ENCODE data around the gene MAD1L1. TPM values are rescaled to one million over a fixed set of nuclear protein-coding genes. Genes with fewer than 3 reads are reported as not detected.

Gene MAD1L1
- total RNA-seq, 1 experiment from 2014 or later = 50.8 TPM

DNA sequence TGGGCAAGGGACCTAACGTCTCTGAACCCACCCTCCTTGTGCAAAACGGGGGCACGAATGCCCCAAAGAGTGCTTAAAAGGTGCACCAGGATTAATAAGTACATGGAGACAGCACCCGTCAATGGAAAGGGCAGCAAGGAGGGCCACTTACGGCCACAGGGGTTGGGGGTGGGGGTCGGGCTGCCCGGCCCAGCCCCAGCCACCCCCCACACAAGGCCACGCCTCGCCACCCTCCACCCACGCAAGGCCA lies 213.4 kb downstream of the MAD1L1 start:
- intact Hi-C loops (cut with micrococcal nuclease; ENCODE audit: unreplicated experiment) = no loop called here
- no peak for TF ChIP-seq EZH2 (IDR thresholded peaks at IDR 0.05; ENCODE audit: low read depth)
- TF ChIP-seq, protein P1, sequence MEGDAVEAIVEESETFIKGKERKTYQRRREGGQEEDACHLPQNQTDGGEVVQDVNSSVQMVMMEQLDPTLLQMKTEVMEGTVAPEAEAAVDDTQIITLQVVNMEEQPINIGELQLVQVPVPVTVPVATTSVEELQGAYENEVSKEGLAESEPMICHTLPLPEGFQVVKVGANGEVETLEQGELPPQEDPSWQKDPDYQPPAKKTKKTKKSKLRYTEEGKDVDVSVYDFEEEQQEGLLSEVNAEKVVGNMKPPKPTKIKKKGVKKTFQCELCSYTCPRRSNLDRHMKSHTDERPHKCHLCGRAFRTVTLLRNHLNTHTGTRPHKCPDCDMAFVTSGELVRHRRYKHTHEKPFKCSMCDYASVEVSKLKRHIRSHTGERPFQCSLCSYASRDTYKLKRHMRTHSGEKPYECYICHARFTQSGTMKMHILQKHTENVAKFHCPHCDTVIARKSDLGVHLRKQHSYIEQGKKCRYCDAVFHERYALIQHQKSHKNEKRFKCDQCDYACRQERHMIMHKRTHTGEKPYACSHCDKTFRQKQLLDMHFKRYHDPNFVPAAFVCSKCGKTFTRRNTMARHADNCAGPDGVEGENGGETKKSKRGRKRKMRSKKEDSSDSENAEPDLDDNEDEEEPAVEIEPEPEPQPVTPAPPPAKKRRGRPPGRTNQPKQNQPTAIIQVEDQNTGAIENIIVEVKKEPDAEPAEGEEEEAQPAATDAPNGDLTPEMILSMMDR (conservative IDR thresholded peaks at IDR 0.05) = no peak
- no peak overlapping the region for H2AFZ ChIP-seq

DNA sequence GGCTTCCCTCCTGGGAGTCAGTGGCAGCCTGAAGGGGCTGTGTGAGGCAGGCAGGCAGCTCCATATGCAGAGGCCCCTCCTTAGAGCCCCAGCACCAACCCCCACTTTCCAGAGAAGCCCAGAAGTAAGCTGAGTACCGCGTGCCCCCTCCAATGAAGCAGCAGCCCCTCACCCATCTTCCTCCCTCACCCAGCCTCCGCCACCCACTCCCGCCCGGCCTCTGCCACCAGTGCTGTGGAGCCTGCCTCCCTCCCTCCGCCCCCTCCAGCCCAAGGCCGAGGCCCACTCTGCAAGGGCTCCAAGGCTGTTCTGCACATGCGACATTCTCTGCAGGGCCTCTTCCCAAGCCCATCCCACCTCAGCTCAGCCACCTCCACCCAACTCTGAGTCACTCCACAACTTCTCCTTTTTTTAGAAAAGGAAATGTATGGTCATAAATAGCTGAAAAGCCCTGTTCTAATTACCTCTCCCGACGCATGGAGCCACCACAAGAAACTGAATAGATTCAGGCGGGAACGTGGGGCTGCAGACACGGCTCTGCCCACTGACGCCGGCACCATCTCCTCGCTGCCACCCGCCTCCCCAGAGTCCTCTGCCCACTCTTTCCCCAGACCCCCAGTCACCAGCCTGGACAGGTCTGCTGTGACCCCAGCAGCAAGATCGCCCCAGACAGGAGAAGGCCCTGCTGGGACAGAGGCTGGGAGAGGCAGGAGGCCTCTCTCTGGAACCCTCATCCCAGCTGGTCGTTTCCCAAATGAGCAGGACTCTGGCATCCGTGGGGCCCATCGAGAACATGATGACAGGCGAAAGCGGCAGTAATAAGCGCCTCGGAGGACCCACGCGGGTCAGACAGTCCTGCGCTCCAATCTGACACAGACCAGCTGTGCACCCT lies 213.9 kb downstream of the MAD1L1 start:
- CTCF ChIA-PET = interaction anchor here (0.7 kb wide), 1 partner anchor 510 kb away, joined by 11 read pairs; no protein-coding TSS in a partner anchor
- no peaks in the 10 kb centered on the region; the same call in 1 of the 2 replicates for H3F3A ChIP-seq (ENCODE audit: insufficient read depth, low read depth)
- TF ChIP-seq, protein P1 (conservative IDR thresholded peaks at IDR 0.05) = no peak
- TF ChIP-seq EZH2 (IDR thresholded peaks at IDR 0.05; ENCODE audit: low read depth) = no peak
- H2AFZ ChIP-seq = no peak overlapping the region
- H3K79me2 ChIP-seq (ENCODE audit: low read depth) = no peaks in the 10 kb centered on the region
- 0 out of 2 replicates have a peak, but pooled peaks cover 3% of the 10 kb centered on the region for H3K4me1 ChIP-seq (replicated peaks; ENCODE audit: insufficient read depth)
- H3K27me3 ChIP-seq (ENCODE audit: insufficient read depth, low read depth) = no peaks in the 10 kb centered on the region
- H3K4me2 ChIP-seq = no peak overlapping the region
- no peak overlapping the region for H3K27ac ChIP-seq
- BruUV-seq (replicated peaks) = no TSS peak
- intact Hi-C loops (cut with micrococcal nuclease; ENCODE audit: unreplicated experiment) = no loop called here
- no peaks in the 10 kb centered on the region for H3K9me2 ChIP-seq (ENCODE audit: insufficient read depth)
- peaks cover 6% of the 10 kb centered on the region for H4K20me1 ChIP-seq (ENCODE audit: insufficient read depth)
- DNase-seq = peak in 1 of 2 experiments; percentile 45
- H3K9me3 ChIP-seq (ENCODE audit: insufficient read depth, low read depth) = no peaks in the 10 kb centered on the region
- no peaks in the 10 kb centered on the region for H3K36me3 ChIP-seq (ENCODE audit: low read depth)
- POLR2A ChIA-PET (ENCODE audit: unreplicated experiment) = interaction anchor here (0.6 kb wide), 2 partner anchors 65 to 335 kb away, joined by 4 read pairs; no protein-coding TSS in a partner anchor
- H3K4me3 ChIP-seq = no peak overlapping the region

More for the DNA sequence above, 213.4 kb downstream of the MAD1L1 start:
- ChIA-PET POLR2A (ENCODE audit: unreplicated experiment) (interaction anchor here (0.6 kb wide), 2 partner anchors 65 to 335 kb away, joined by 4 read pairs; no protein-coding TSS in a partner anchor), CTCF (no interaction called here)
- DNase-seq = no peak
- Histone ChIP-seq H3K4me3 (no peak overlapping the region), H3K9me2 (ENCODE audit: insufficient read depth) (no peaks in the 10 kb centered on the region), H3K79me2 (ENCODE audit: low read depth) (no peaks in the 10 kb centered on the region), H4K20me1 (ENCODE audit: insufficient read depth) (peaks cover 6% of the 10 kb centered on the region), H3F3A (ENCODE audit: insufficient read depth, low read depth) (no peaks in the 10 kb centered on the region; the same call in 1 of the 2 replicates), H3K36me3 (ENCODE audit: low read depth) (no peaks in the 10 kb centered on the region), H3K4me1 (replicated peaks; ENCODE audit: insufficient read depth) (0 out of 2 replicates have a peak, but pooled peaks cover 3% of the 10 kb centered on the region), H3K27me3 (ENCODE audit: insufficient read depth, low read depth) (no peaks in the 10 kb centered on the region), H3K4me2 (no peak overlapping the region), H3K27ac (no peak overlapping the region), H3K9me3 (ENCODE audit: insufficient read depth, low read depth) (no peaks in the 10 kb centered on the region; the same call in 1 of the 2 replicates)
- no TSS peak for BruUV-seq (replicated peaks)

DNA sequence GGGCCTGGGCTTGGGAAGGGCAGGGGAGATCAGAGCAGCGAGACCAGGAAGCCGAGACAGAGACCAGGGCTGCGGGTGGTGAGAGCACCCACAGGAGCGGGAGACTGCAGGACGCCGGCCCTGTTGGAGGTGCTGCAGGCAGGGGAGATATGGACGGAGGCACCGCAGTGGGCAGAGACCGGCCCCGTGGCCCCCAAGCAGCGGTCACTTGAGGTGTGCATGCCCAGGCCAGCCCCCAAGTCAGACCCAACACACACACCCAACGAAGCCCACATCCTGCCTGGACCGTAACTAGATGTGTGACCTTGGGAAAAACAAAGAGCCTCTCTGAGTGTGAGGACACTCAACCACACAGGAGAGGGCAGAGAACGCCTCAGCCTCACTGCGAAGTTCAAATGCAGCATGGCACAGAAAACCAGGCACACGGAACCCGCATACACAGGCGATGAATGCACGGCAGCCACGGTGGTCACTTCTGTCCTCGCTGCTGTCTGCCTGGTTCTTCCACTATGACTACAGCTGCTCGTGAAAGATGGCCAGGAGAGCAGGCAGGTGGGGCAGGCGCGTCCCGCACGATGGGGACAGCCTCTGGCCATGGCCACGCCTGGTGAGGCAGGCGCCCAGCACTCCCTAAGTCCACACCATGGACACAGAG lies 214.7 kb downstream of the MAD1L1 start:
- H3F3A ChIP-seq (ENCODE audit: insufficient read depth, low read depth) = no peaks in the 10 kb centered on the region; the same call in 1 of the 2 replicates
- H3K4me2 ChIP-seq = no peak overlapping the region
- CTCF ChIA-PET = no interaction called here
- no TSS peak for BruUV-seq (replicated peaks)
- 0 out of 2 replicates have a peak, but pooled peaks cover 3% of the 10 kb centered on the region for H3K4me1 ChIP-seq (replicated peaks; ENCODE audit: insufficient read depth)
- intact Hi-C loops (cut with micrococcal nuclease; ENCODE audit: unreplicated experiment) = no loop called here
- TF ChIP-seq, protein P1 (conservative IDR thresholded peaks at IDR 0.05) = no peak
- TF ChIP-seq EZH2 (IDR thresholded peaks at IDR 0.05; ENCODE audit: low read depth) = no peak
- no peak overlapping the region for H2AFZ ChIP-seq
- H3K4me3 ChIP-seq = no peak overlapping the region
- H4K20me1 ChIP-seq (ENCODE audit: insufficient read depth) = peaks cover 6% of the 10 kb centered on the region
- H3K36me3 ChIP-seq (ENCODE audit: low read depth) = no peaks in the 10 kb centered on the region
- POLR2A ChIA-PET (ENCODE audit: unreplicated experiment) = no interaction called here
- DNase-seq = peak in 1 of 2 experiments; percentile 12
- no peak overlapping the region for H3K27ac ChIP-seq
- no peaks in the 10 kb centered on the region for H3K9me3 ChIP-seq (ENCODE audit: insufficient read depth, low read depth)
- no peaks in the 10 kb centered on the region for H3K9me2 ChIP-seq (ENCODE audit: insufficient read depth)
- H3K27me3 ChIP-seq (ENCODE audit: insufficient read depth, low read depth) = no peaks in the 10 kb centered on the region
- H3K79me2 ChIP-seq (ENCODE audit: low read depth) = no peaks in the 10 kb centered on the region

All from PC-9 (cell line).